Measurements from ENCODE around the gene GGTLC2.
"Not testable (repeated sequence)": the region's sequence is repeated elsewhere in the genome, so short reads cannot be mapped to it uniquely, and the experiment has no call there.

Gene GGTLC2

GRCh38 chr22:22616636-22617035, 27.8 kb upstream of the GGTLC2 start:
- Histone ChIP-seq H3K4me1 (ENCODE audit: control insufficient read depth in 1 of 2, insufficient read depth in 1 of 2, low read depth in 1 of 2, low read length in 1 of 2) (no peaks in the 10 kb centered on the region), H3K36me3 (no peaks in the 10 kb centered on the region), H3K27me3 (no peaks in the 10 kb centered on the region), H3K9me3 (no peaks in the 10 kb centered on the region), H3K4me3 (ENCODE audit: low read depth in 1 of 2, low read length in 1 of 2) (no peak overlapping the region), H3K27ac (no peak overlapping the region)
- TF ChIP-seq CTCF (IDR thresholded peaks at IDR 0.05), result no peak

- Histone ChIP-seq H3K4me1 (ENCODE audit: control insufficient read depth in 1 of 2, insufficient read depth in 1 of 2, low read depth in 1 of 2, low read length in 1 of 2) (no peaks in the 10 kb centered on the region), H3K36me3 (no peaks in the 10 kb centered on the region), H3K4me3 (ENCODE audit: low read depth in 1 of 2, low read length in 1 of 2) (no peak overlapping the region), H3K9me3 (no peaks in the 10 kb centered on the region), H3K27ac (no peak overlapping the region), H3K27me3 (no peaks in the 10 kb centered on the region)
- TF ChIP-seq CTCF (IDR thresholded peaks at IDR 0.05), result no peak
These were observed 26.0 kb upstream of the GGTLC2 start for GRCh38 chr22:22618448-22618847.

- no peak for TF ChIP-seq CTCF (IDR thresholded peaks at IDR 0.05)
- no peaks in the 10 kb centered on the region for H3K27me3 ChIP-seq
These were observed 25.5 kb upstream of the GGTLC2 start for GRCh38 chr22:22618923-22619322.

GRCh38 chr22:22619765-22620414, 24.5 kb upstream of the GGTLC2 start:
- Histone ChIP-seq H3K4me3 (ENCODE audit: low read depth in 1 of 2, low read length in 1 of 2) (no peak overlapping the region), H3K36me3 (no peaks in the 10 kb centered on the region), H3K9me3 (no peaks in the 10 kb centered on the region), H3K27ac (no peak overlapping the region), H3K4me1 (ENCODE audit: control insufficient read depth in 1 of 2, insufficient read depth in 1 of 2, low read depth in 1 of 2, low read length in 1 of 2) (no peaks in the 10 kb centered on the region), H3K27me3 (no peaks in the 10 kb centered on the region)
- TF ChIP-seq CTCF (IDR thresholded peaks at IDR 0.05), result no peak

More at GRCh38 chr22:22618923-22619322, 25.5 kb upstream of the GGTLC2 start:
- H3K4me3 ChIP-seq (ENCODE audit: low read depth in 1 of 2, low read length in 1 of 2), result no peak overlapping the region
- H3K36me3 ChIP-seq, result no peaks in the 10 kb centered on the region
- H3K9me3 ChIP-seq, result no peaks in the 10 kb centered on the region
- no peaks in the 10 kb centered on the region for H3K4me1 ChIP-seq (ENCODE audit: control insufficient read depth in 1 of 2, insufficient read depth in 1 of 2, low read depth in 1 of 2, low read length in 1 of 2)
- no peak overlapping the region for H3K27ac ChIP-seq

- H3K9me3 ChIP-seq; H3K4me3 ChIP-seq (ENCODE audit: low read depth in 1 of 2, low read length in 1 of 2); H3K27ac ChIP-seq; H3K27me3 ChIP-seq; H3K4me1 ChIP-seq (ENCODE audit: control insufficient read depth in 1 of 2, insufficient read depth in 1 of 2, low read depth in 1 of 2, low read length in 1 of 2); H3K36me3 ChIP-seq: not testable (repeated sequence)
These were observed 15.6 kb upstream of the GGTLC2 start for GRCh38 chr22:22628546-22629495.

GRCh38 chr22:22631223-22631652, 13.2 kb upstream of the GGTLC2 start:
- H3K36me3 ChIP-seq; H3K4me3 ChIP-seq (ENCODE audit: low read depth in 1 of 2, low read length in 1 of 2); H3K9me3 ChIP-seq; H3K27me3 ChIP-seq; H3K27ac ChIP-seq; H3K4me1 ChIP-seq (ENCODE audit: control insufficient read depth in 1 of 2, insufficient read depth in 1 of 2, low read depth in 1 of 2, low read length in 1 of 2): not testable (repeated sequence)

GRCh38 chr22:22632226-22632625, 12.2 kb upstream of the GGTLC2 start:
- not testable (repeated sequence) for H3K36me3 ChIP-seq; H3K27me3 ChIP-seq; H3K27ac ChIP-seq; H3K4me1 ChIP-seq (ENCODE audit: control insufficient read depth in 1 of 2, insufficient read depth in 1 of 2, low read depth in 1 of 2, low read length in 1 of 2); H3K9me3 ChIP-seq; H3K4me3 ChIP-seq (ENCODE audit: low read depth in 1 of 2, low read length in 1 of 2)

GRCh38 chr22:22633533-22633932, 10.9 kb upstream of the GGTLC2 start:
- H3K27me3 ChIP-seq; H3K9me3 ChIP-seq; H3K4me3 ChIP-seq (ENCODE audit: low read depth in 1 of 2, low read length in 1 of 2); H3K4me1 ChIP-seq (ENCODE audit: control insufficient read depth in 1 of 2, insufficient read depth in 1 of 2, low read depth in 1 of 2, low read length in 1 of 2); H3K36me3 ChIP-seq; H3K27ac ChIP-seq: not testable (repeated sequence)

GRCh38 chr22:22636260-22636659, 8.2 kb upstream of the GGTLC2 start:
- not testable (repeated sequence) for H3K9me3 ChIP-seq; H3K27me3 ChIP-seq; H3K4me1 ChIP-seq (ENCODE audit: control insufficient read depth in 1 of 2, insufficient read depth in 1 of 2, low read depth in 1 of 2, low read length in 1 of 2); H3K4me3 ChIP-seq (ENCODE audit: low read depth in 1 of 2, low read length in 1 of 2); H3K27ac ChIP-seq; H3K36me3 ChIP-seq

Data from neutrophil (primary cell).